ENCODE results near the gene AGO3. TPM values are rescaled to one million over a fixed set of nuclear protein-coding genes. Genes with fewer than 3 reads are reported as not detected.

The AGO3 gene
- total RNA-seq = 31.0 and 31.1 TPM in 2 replicates

DNA sequence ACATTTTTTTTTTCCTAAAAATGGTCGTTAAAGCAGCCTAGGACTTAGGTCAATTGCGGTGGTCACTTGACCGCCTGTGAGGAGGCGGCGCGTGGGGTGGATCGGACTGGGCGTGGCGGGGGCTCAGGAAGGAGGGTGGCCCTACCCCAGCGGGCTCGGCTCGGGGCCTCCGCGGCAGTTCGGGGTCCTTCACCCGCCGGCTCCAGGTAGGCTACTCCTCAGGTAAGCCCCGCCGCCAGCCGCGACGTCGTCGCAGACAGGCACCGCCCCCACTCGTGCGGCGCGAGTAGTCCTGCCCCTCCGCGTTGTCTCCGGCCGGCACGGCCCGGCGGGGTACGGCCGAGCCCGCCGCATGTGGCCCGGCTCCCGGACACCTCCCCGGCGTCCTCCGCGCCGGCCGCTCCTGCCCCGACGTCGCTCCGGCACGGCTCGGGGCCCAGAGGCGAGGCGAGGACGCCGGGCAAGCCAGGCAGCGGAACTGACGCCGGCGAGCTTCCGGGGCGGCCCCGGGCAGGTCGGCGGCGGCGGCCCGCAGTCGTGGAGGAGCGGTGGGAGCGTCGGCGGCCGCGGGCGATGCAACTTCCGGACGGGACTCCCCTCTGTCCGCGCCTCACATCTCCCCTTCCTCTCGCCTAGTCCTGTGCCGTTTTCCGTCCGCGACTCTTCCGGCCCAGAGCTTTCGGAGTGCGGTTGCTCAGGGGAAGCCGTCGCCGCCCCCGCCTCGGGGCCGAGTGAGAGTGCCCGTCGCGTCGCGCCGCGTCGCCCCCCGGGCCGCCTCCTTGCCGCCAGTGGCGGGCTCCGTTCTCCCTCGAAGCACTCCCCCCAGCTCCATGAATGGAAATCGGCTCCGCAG is at the start of gene AGO3:
TSS of gene AGO3 (plus strand) at position 513 of the 853 bp plus-strand sequence. CDS start at position 835, 322 bp downstream.
- intact Hi-C loops (cut with micrococcal nuclease) = loop anchor here (1.0 to 5.0 kb wide), 10 partner anchors 11 to 456 kb away; partner anchors contain the start of genes ADPRS, AGO1, C1orf216 and KIAA0319L

DNA sequence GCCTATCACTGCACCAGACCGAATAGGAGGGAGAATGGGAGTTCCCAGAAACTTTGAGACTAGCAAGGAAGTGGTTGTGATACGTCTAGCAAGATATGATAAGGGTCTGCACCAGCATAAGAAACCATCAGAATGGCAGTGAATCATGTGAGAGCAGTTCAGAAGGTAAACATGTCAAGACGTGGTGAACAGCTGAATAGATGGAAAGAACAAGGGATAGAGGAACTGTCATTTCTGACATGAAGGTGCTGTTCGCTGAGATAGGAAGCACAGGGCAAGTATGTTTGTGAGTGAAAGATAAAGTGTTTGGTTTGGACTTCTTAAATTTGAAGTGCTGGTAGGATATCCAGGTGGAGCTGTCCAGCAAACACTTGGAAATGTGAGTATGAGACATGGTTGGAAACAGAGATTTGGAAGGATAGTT is 49.0 kb upstream of the AGO3 start:
- intact Hi-C loops (cut with micrococcal nuclease) = loop anchor here (2.0 to 10.0 kb wide), 3 partner anchors 71 to 1023 kb away; partner anchors contain the start of genes SMIM12 and STK40

DNA sequence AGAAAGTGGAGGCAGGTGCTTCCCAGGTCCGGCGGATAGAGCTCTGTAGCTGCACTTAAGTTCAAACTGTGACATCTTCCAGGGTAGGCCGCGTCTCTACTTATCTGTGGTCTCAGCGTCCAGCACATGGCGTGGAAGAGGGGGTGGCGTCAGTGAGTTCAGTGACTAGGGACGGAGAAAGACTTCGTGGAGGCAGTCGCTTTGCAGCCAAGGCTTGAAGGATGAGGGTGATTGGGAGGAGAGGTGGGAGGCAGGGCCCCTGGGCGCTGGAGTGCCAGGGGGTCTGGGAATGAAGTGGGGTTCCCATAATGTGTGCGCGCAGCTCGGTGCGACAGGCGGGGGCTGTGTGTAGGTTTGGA is 48.3 kb upstream of the AGO3 start:
- intact Hi-C loops (cut with micrococcal nuclease) = loop anchor here (2.0 to 10.0 kb wide), 3 partner anchors 72 to 1024 kb away; partner anchors contain the start of genes SMIM12 and STK40

DNA sequence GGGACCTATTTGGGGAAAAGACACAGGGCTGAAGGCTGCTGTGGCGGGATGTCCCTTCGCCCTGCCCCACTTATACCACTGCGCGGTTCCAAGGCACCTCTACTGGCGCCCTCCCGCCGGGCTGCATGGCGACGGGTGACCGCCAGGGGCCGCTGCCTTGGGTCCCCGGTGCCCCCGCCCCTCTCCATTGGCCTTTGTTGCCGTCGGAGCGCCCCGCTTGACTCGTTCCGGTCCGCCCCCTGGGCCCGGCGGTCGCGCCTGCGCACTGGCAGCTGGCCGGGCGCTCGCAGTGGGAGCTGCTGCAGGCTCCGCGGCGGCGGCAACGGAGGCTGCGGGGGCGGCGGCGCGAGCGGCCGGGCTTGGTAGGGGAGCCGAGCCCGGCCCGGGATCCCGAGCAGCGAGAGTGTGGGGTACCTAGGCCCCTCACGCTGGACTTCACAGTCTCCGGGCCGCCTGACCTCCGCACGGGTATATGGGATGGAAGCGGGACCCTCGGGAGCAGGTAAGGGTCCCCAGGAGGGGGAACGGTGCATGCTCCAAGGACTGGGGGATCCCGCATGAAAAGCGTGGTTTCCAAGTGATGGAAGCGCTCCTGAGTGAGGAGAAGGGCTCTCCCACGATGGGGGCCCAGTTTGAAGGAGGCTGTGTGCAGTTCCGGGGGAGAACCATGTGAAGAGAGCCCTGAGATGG is 47.8 kb upstream of the AGO3 start, which contains the start of gene AGO1:
TSS of gene AGO1 (plus strand) at position 265 of the 690 bp plus-strand sequence. CDS start at position 478, 213 bp downstream.
- intact Hi-C loops (cut with micrococcal nuclease) = loop anchor here (1.0 to 10.0 kb wide), 10 partner anchors 47 to 1024 kb away; partner anchors contain the start of genes ADPRS, CLSPN, SMIM12 and STK40

DNA sequence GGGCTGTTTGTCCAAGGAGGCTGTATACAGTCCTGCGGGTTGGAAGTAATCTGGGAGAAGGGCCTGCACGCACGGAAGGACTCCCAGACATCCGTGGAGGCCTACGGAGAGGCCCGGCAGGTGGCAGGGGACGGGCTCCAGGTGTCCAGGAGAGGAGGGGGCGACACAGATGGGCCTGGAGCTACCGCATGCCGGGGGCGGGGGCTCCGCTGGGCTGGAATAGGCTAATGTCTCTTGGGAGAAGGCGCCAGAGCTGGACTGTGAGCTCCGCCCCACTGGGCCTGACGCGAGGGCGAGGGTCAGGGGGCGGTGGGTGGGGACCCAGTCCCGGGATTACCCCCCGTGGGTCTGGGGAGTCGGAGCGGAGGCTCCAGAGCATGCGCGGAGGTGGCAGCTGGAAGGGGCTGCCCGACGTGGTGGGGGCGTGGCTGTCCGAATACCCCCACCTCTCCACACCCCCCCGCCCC is 47.2 kb upstream of the AGO3 start:
- intact Hi-C loops (cut with micrococcal nuclease) = loop anchor here (1.0 to 10.0 kb wide), 10 partner anchors 47 to 1025 kb away; partner anchors contain the start of genes ADPRS, CLSPN, SMIM12 and STK40

DNA sequence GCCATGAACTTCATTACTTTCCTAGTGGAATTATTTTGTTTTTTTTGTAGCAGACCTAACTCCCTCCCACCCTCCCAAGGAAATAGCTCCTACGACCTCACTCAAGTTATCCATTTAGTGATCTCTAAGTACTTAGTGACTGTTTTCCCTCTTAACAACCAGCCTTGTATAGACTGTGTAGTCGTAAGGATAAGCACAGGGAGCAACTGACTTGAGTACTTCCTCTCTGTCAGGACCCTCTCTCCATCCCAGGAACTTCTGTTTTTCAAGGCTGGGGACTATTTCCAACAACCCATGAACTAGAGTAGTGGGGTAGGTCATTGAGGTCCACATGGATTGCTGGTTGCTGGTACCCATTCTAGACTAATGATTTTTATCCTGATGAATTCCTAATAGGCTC is 46.0 kb upstream of the AGO3 start:
- intact Hi-C loops (cut with micrococcal nuclease) = loop anchor here (10.0 kb wide), 1 partner anchor 500 kb away; the partner anchor contains the start of gene STK40

DNA sequence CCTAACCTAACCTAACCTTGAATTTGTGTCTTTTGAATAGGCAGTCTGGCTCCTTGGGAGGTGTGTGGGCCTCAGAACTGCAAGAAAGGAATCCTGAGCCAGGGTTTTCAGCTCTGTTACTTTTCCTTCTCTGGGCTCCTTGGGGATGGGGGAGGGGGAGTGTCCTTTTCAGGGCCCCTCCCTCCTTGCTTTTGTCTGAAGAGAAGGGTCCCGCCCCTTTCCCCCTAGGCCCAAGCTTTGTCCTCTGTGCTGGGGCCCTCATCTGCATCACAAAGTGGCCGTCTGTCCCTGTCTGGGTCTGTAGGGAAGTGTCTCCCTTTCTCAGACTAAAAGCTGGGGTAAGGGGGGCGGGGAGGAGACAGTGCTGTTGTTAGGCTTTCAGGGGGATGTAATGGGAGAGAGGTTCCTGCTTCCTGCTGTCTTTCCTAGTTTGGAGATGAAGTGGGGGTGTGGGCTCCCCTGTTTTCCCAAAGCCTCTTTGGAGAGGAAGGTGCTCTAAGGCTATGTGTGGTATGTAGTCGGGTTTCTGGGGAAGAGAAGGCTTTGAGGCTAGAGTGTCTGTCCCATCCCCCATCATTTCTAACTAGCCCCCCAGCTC is 44.8 kb upstream of the AGO3 start:
- intact Hi-C loops (cut with micrococcal nuclease) = loop anchor here (10.0 kb wide), 1 partner anchor 499 kb away; the partner anchor contains the start of gene STK40

DNA sequence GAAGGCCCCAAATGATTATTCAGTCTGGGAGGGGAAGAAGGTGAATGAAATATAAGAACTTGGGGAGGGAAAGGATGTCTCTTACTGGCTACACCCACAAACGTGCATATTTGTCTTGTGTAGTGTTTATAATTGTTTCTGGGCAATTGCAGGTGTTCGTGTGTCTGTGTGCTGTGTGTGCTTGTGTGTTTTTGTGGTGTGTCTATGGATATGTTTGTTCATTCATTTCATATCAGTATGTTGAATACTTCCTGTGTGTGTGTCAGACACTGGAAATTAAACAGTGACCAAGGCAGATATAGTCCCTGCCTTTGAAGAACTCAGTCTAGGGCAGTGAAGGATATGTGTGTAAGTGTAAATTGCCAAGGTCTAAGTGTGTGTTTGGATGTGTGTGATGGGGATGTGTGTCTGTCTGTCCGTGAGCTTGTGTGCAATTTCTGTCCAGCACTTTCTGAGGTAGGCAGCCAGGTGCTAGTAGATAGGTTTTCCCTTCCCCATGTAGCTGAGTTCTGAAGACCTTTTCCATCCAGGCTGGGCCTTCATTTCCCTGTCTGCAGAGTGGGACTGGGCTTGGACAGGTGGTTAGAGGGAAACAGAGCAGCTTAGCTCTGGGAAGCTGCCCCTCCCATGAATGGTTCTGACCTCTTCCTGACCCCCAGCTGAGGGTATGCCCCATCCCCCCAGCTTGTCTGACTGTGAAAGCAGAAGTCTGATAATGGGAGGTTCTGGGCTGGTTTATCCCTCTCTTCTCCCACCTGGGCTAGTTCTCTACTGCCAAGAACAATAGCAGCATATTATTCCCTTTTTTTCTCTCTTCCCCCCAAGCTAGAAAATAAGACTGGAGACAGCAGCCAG is 44.1 kb upstream of the AGO3 start:
- intact Hi-C loops (cut with micrococcal nuclease) = loop anchor here (1.0 to 10.0 kb wide), 2 partner anchors 42 to 498 kb away; partner anchors contain the start of gene STK40

DNA sequence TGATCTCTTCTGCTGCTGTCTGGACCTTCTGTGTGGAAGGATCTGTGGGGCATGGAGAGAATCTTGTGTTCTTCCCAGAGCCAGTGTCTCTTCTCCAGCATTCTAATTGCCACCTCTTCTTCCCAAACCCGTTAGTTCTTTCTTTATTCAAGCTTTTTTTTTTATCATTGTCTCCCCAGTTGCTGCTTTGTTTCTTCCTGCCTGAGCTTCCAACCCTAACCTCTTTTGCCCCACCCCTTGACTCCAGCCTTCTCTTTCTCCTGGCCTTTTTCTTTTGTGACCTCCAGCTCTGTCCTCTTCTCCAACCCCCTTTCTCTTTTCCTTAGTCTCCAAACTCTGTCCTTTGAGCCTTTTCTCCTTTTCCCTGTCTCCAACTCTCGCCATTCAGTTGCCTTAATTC is 43.4 kb upstream of the AGO3 start:
- intact Hi-C loops (cut with micrococcal nuclease) = loop anchor here (1.0 to 10.0 kb wide), 2 partner anchors 42 to 497 kb away; partner anchors contain the start of gene STK40

DNA sequence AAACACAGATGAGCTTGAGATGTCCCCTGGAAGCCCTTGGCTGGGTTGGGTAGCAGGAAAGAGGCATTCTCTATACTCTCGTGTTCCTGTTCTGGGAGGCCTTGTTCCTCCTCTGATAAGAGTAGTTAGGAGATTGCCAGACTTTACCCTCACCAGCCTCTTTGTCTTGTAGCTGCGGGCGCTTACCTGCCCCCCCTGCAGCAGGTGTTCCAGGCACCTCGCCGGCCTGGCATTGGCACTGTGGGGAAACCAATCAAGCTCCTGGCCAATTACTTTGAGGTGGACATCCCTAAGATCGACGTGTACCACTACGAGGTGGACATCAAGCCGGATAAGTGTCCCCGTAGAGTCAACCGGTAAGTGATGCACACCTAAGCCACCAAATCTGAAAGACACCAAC is 42.6 kb upstream of the AGO3 start:
- intact Hi-C loops (cut with micrococcal nuclease) = loop anchor here (10.0 kb wide), 1 partner anchor 497 kb away; the partner anchor contains the start of gene STK40

DNA sequence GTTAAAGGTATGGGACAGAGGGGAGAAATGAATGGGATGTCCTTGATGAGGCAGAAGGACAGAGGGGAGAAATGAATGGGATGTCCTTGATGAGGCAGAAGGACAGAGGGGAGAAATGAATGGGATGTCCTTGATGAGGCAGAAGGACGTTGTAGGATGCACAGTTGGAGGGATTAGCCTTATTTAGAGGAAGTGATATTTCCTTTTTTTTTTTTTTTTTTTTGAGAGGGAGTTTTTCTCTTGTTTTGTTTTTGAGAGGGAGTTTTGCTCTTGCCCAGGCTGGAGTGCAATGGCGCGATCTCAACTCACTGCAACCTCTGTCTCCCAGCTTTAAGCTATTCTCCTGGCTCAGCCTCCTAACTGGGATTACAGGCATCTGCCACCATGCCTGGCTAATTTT is 41.9 kb upstream of the AGO3 start:
- intact Hi-C loops (cut with micrococcal nuclease) = loop anchor here (10.0 kb wide), 1 partner anchor 496 kb away; the partner anchor contains the start of gene STK40

DNA sequence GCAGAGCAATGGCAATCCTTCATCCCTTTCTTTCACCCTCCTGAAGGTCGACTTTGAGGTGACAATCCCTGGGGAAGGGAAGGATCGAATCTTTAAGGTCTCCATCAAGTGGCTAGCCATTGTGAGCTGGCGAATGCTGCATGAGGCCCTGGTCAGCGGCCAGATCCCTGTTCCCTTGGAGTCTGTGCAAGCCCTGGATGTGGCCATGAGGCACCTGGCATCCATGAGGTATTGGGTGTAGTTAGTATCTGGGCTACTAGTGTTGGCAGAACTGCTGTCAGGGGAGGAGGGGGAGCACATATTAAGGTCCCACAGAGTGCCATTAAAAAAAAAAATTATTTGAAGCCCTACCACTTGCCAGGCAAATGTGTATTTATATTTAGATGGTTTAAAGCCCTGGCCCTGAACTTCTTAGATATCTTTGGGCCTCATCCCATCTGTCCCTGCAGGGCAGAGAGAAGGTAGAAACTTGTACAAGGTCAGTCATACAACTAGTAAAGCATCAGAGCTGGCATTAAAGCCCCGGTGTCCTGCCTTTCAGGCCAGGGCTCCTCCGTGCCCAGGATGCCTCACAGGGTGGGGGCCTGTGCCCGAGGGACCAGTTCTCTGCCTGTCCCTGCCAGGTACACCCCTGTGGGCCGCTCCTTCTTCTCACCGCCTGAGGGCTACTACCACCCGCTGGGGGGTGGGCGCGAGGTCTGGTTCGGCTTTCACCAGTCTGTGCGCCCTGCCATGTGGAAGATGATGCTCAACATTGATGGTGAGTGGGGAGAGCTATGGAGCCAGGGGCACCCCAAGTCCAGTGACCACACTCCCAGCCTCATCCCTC is 37.6 kb upstream of the AGO3 start:
- intact Hi-C loops (cut with micrococcal nuclease) = no loop called here

DNA sequence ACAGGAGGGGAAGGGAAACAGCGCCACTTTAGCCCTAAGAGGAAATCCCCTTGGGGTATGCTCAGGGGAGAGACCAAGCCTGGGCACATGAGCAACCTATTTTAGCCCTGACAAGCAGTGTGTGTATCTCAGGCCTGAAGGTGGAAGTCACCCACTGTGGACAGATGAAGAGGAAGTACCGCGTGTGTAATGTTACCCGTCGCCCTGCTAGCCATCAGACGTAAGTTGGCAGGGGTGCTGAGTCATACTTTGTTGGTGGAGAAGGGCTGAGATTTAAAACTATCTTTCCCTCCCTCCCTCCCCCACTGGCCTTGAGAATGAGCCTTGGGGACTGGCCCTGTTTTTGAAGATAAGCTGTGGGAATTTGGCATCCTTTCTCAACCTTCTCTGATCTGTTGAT is 36.7 kb upstream of the AGO3 start:
- intact Hi-C loops (cut with micrococcal nuclease) = no loop called here

DNA sequence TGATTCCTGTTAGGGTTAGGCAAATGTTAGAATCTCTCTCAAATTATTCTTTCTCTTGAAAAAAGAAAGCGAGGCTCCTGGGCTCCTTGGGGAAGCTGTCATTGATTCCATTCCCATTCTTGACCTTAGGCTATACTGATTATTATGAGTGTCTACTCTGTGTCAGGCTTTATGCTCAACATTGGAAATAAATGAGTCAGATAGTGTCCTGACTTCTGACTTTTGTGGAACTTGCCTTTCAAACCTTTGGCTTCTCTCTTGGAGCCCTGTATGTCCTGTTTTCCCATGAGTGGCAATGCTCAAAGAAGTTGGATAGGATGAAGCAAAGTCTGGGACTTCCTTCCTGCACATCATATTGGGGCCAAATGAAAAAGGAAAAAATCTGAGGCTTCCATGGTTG is 36.2 kb upstream of the AGO3 start:
- intact Hi-C loops (cut with micrococcal nuclease) = no loop called here

DNA sequence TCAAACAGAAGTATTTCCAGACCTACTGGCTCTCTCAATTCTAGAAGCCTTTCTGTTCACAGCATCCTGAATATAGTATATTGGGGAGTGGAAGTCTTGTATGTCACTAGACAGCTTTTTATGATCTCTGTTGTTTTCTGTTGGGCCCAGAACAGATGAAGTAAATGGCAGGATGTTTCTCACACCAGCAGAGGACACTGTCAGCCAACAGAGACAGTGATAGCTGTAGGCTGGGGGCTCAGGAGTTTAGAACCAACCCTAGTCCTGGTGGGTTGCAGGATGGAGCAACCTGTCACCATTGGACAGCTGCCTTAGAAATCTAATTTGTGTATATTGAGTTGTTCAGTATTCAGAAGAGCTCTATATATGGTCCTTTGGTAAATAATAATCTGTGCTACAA is 31.0 kb upstream of the AGO3 start:
- intact Hi-C loops (cut with micrococcal nuclease) = no loop called here

DNA sequence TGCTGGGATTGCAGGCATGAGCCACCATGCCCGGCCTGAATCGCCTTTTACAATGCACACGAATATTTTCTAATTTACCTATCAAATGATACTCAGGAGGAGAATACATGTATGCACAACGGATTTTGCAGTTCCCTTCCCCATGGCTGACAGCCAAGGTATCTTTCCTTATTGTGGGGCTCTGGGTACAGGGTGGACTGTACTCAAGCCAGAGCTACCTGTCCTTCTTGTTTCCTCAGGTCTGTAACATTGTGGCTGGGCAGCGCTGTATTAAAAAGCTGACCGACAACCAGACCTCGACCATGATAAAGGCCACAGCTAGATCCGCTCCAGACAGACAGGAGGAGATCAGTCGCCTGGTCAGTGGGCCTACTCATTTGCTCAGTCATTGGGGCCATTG is 29.7 kb upstream of the AGO3 start:
- intact Hi-C loops (cut with micrococcal nuclease) = no loop called here

DNA sequence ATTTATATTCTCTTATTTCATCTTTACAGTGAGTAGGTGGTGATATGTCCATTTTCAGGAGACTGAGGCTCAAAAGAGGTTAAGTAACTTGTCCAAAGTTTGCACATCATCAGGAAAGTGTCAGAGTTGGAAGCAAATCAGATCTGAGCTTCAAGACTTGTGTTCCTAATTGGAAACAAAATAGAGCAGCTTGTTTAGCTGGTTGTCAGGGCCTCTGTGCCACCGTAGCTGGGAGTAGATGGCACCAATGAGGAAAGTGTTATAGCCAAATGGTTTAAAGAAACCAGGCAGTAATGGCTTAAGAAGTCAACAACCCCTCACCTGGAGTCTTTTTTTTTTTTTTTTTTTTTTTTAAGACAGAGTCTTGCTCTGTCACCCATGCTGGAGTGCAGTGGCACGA is 28.2 kb upstream of the AGO3 start:
- intact Hi-C loops (cut with micrococcal nuclease) = no loop called here

DNA sequence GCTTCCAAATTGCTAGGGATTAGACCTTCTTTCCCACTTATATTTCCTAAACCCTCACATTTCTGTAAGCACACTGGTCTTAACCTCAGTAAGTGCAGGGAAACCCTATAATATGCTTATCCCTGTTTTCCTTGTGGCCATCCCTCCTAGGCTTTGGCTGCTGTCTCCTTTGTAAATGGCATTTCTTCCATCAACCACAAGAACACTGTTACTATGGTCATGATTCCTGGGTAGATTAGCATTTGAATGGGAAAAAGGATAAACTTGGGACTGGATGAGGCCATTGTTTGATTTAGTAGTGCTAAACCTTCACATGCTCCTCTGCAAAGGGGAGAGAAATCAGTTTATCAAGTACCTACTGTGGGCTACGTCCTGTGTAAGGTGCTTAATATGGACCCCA is 16.2 kb upstream of the AGO3 start:
- intact Hi-C loops (cut with micrococcal nuclease) = no loop called here

DNA sequence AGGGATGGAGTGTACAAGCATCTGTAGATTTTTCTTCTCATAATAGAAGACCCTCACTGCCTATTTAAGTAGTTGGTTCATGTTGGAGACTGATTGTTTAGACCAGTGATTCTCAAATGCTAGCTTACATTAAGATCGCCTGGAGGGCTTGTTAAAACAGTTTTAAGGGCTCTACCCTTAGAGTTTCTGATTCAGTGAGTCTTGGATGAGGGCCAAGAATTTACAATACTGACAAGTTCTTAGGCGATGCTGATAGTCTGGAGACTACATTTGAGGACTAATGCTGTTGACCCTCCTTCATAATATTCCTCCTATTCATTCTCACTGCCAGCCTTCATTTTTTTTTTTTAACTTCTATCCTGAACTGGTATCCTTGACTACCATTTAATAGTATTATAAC is 15.2 kb upstream of the AGO3 start:
- intact Hi-C loops (cut with micrococcal nuclease) = no loop called here

All from T-helper 1 cell treated with Interleukin-12 subunit alpha and Interleukin-12 subunit beta and Interleukin-4 antibody, amounts not matched to agents 30 ng/mL and 1 ng/mL, for 36 hours (primary cell).